Testis (tissue), 3 donors: ENCODE results near the gene UNG. TPM values are rescaled to one million over a fixed set of nuclear protein-coding genes. Genes with fewer than 3 reads are reported as not detected.
"Not testable (repeated sequence)": the region's sequence is repeated elsewhere in the genome, so short reads cannot be mapped to it uniquely, and the experiment has no call there.

Experiments
- DNase-seq: peaks from one replicate; pipeline ENCODE4 v3.0.0-alpha.2; 2019
- H3K27ac ChIP-seq, 2 donors: fragments of 200-600 bp; sonication (generic); one replicate each; pipeline ENCODE4 v1.5.1; 2019
- H3K27me3 ChIP-seq: fragments of 200-600 bp; sonication (generic); one replicate; pipeline ENCODE4 v1.5.1; 2019
- H3K36me3 ChIP-seq: fragments of 200-600 bp; sonication (generic); one replicate; pipeline ENCODE4 v1.5.1; 2017; ENCODE audit warnings: low read depth; ENCODE audit errors: missing control alignments
- H3K4me1 ChIP-seq: fragments of 200-600 bp; sonication (generic); one replicate; pipeline ENCODE4 v1.5.1; 2019
- H3K4me3 ChIP-seq, 2 donors: fragments of 200-600 bp; sonication (generic); one replicate each; pipeline ENCODE4 v1.5.1; 2017 to 2019
- H3K9me3 ChIP-seq: fragments of 200-600 bp; sonication (generic); one replicate; pipeline ENCODE4 v1.5.1; 2017
- POLR2A ChIP-seq: fragments of 450-650 bp; IDR thresholded peaks from one replicate; pipeline ENCODE4 v1.6.1; 2017; ENCODE audit warnings: antibody characterized with exemption, mild to moderate bottlenecking, moderate library complexity
- WGBS, 2 donors: methylation state at CpG; one replicate each; pipeline ENCODE4 v1.1.5; 2018; 5-methylcytosine and 5-hydroxymethylcytosine counted together
- intact Hi-C: fragments of 100-400 bp; cut with DNase I; formaldehyde crosslinking; loops from one replicate; pipeline ENCODE4 v1.15.1; 2023; ENCODE audit warnings: low total_unique reads
- polyA plus RNA-seq: library from polyadenylated mRNA; stranded (reverse); fragments of 350-450 nt; fragmentation: Illumina TruSeq; extraction: RNeasy Lipid Tissue Mini Kit (QIAGEN cat#74804); gene quantifications from one replicate; pipeline ENCODE4 v1.2.3, GENCODE V29; 2014; ENCODE audit warnings: low read depth, low replicate concordance; ENCODE audit not compliant: insufficient read depth
- total RNA-seq, 2 donors: library from RNA; depleted of rRNA; stranded (reverse); fragments of >200 nt; gene quantifications; one replicate each; pipeline ENCODE4 v1.2.3, GENCODE V29; 2016
- TF ChIP-seq, protein P1 (sequence below), 3 experiments: fragments of 450-650 bp in 2 of 3; fragments of 200-600 bp in 1 of 3; sonication (generic) in 1 of 3; IDR thresholded peaks; one replicate each; pipeline ENCODE4 v1.5.1; 2016 to 2019; ENCODE audit warnings: antibody characterized with exemption in 3 of 3, mild to moderate bottlenecking in 2 of 3, moderate library complexity in 1 of 3

UNG gene
- total and polyA plus RNA-seq, 3 donors from 2014 or later, result 55.3 to 81.5 (median 80.2) TPM

DNA sequence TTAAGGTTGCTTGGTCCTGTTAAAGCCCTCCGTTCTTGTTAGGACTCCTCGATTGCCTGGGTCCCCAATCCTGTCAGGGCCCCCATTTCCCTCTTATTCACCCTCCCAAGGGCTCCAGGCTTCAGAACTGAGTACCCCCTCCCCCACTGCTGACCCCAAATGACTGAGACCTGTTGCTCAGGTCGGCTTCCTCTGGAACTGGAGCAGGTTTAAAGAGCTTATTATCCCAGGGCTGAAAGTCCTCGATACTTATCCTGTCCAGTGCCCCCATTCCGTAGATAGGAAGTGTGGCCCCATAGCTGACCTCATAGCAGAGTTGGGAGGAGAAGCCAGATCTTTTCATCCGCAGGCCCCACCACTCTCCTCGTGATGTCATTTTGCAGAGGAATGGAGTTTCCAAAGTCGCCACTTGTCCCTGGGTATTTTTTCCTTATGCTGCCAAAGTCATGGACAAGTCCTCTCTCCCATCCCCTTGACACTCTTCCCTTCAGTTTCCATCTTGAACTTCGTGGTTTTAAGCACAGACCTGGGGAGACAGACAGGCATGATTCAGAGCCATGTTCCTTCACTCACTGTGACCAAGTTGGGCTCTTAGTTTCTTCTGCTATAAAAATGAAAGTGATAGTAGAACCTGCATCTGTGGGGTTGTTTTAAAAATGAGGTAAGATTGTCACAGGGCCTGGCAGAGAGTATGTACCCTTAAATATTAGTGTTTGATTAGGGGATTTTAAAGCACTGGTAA is 43.8 kb upstream of the UNG start:
- peaks cover 6% of the 10 kb centered on the region for H3K4me1 ChIP-seq
- H3K27ac ChIP-seq, result peak overlapping the region; percentile 82 to 88
- H3K36me3 ChIP-seq, result no peaks in the 10 kb centered on the region
- WGBS, 2 donors, result 8 to 10% methylated on average over 9 of the region's 9 CpGs
- DNase-seq, result peak; percentile 41
- peak overlapping the region; percentile 87 to 88 for H3K4me3 ChIP-seq
- no peaks in the 10 kb centered on the region for H3K9me3 ChIP-seq
- intact Hi-C loops, result no loop called here
- no peak for TF ChIP-seq POLR2A
- TF ChIP-seq, protein P1, sequence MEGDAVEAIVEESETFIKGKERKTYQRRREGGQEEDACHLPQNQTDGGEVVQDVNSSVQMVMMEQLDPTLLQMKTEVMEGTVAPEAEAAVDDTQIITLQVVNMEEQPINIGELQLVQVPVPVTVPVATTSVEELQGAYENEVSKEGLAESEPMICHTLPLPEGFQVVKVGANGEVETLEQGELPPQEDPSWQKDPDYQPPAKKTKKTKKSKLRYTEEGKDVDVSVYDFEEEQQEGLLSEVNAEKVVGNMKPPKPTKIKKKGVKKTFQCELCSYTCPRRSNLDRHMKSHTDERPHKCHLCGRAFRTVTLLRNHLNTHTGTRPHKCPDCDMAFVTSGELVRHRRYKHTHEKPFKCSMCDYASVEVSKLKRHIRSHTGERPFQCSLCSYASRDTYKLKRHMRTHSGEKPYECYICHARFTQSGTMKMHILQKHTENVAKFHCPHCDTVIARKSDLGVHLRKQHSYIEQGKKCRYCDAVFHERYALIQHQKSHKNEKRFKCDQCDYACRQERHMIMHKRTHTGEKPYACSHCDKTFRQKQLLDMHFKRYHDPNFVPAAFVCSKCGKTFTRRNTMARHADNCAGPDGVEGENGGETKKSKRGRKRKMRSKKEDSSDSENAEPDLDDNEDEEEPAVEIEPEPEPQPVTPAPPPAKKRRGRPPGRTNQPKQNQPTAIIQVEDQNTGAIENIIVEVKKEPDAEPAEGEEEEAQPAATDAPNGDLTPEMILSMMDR (IDR thresholded peaks at IDR 0.05), result no peak
- H3K27me3 ChIP-seq, result no peaks in the 10 kb centered on the region

DNA sequence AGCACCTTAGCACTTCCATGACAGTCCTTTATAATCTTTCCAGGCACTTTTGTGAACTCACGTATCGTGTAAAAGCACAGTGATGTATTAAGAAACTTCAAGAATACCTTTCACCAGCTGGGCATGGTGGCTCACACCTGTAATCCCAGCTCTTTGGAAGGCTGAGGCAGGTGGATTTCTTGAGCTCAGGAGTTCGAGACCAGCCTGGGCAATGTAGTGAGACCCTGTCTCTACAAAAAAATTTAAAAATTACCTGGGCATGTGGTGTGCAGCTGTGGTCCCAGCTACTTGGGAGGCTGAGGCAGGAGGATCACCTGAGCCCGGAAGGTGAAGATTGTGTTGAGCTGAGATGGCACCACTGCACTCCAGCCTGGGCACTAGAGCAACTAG is 43.3 kb upstream of the UNG start:
- intact Hi-C loops, H3K9me3 ChIP-seq, H3K36me3 ChIP-seq, H3K4me1 ChIP-seq, H3K4me3 ChIP-seq, DNase-seq, H3K27me3 ChIP-seq: not testable (repeated sequence)
- WGBS, 2 donors, result 81 to 88% methylated on average over 4 of the region's 4 CpGs
- H3K27ac ChIP-seq, result peak overlapping the region; percentile 82 to 88

DNA sequence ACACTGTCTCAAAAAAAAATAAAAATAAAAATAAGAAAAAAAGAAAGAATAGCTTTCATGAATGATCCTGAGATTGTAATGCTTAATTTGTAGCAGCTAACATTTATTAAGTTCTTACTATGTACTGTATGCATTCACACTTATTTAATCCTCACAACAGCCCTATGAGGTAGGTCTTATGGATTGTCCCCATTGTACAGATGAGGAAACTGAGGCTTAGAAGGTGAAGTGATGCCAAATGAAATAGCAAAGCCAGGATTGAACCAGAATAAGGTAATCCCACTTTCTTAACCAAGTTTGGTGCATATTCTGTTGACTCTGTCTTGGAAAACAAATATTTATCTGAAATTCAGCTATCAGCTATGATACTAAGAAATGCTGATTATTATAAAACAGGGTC is 42.9 kb upstream of the UNG start:
- DNase-seq, result no peak
- Histone ChIP-seq H3K36me3 (no peaks in the 10 kb centered on the region), H3K9me3 (no peaks in the 10 kb centered on the region), H3K4me3 (no peak overlapping the region), H3K27ac (peak overlapping the region in 1 of 2 donors; percentile 88), H3K27me3 (no peaks in the 10 kb centered on the region), H3K4me1 (peaks cover 6% of the 10 kb centered on the region)
- intact Hi-C loops, result no loop called here
- TF ChIP-seq, protein P1 (IDR thresholded peaks at IDR 0.05), result no peak
- no peak for TF ChIP-seq POLR2A

DNA sequence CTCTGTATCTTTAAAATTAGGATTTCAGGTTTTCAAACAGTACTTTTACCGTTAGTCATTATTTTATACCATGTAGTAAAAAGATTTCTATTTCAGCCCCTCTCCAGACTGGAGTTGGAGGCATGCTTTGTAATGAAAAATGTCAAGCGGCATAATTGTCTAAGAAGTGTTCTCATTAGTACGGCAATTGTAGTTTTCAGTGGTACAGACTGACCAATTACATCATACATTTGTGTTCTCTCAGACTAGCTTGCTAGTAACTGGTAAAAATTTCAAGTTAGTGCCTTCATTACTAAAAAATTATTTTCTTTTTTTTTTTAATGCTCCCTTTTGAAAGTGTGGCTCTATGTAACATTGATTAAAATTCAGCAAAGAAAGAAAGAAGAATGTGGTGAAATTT is 40.5 kb upstream of the UNG start:
- TF ChIP-seq POLR2A, result no peak
- TF ChIP-seq, protein P1 (IDR thresholded peaks at IDR 0.05), result no peak
- Histone ChIP-seq H3K27ac (peak overlapping the region in 1 of 2 donors; percentile 43), H3K4me1 (peaks cover 6% of the 10 kb centered on the region), H3K36me3 (no peaks in the 10 kb centered on the region), H3K4me3 (no peak overlapping the region), H3K27me3 (no peaks in the 10 kb centered on the region), H3K9me3 (no peaks in the 10 kb centered on the region)
- no peak for DNase-seq
- WGBS, 2 donors, result 66 to 73% methylated on average over 3 of the region's 3 CpGs
- intact Hi-C loops, result no loop called here

DNA sequence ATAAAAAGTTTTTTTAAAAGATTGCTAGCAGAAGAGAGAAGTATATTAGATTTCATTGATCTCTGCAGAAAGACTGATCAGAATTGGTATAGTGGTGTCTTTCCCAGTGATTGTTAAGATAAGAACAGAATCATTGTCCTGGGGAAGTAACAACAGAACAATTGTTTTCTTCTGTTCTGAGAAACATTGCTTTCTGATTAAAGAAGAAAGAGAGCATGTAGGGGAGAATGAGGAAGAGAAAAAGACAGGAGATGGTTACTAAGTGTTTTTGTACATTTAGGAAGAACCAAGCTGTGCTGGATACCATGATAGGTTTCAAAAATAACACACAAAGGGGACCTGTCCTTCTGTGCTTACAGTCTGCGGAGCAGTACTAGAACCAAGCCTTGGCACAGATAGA is 40.0 kb upstream of the UNG start:
- Histone ChIP-seq H3K9me3 (no peaks in the 10 kb centered on the region), H3K4me3 (no peak overlapping the region), H3K36me3 (no peaks in the 10 kb centered on the region), H3K27me3 (no peaks in the 10 kb centered on the region), H3K4me1 (peaks cover 6% of the 10 kb centered on the region), H3K27ac (peak overlapping the region; percentile 43 to 66)
- 69 to 87% methylated on average over 1 of the region's 1 CpG for WGBS, 2 donors
- no peak for DNase-seq
- TF ChIP-seq POLR2A, result no peak
- TF ChIP-seq, protein P1 (IDR thresholded peaks at IDR 0.05), result no peak
- intact Hi-C loops, result no loop called here
